Activated CD4-positive, alpha-beta T cell treated with anti-CD3 and anti-CD28 coated beads for 48 hours (primary cell): ENCODE results near the gene STRIP1.

ENCODE experiments used
- DNase-seq: peaks from one replicate; pipeline ENCODE4 v3.0.0-alpha.2; 2020

Gene STRIP1

GRCh38 chr1:110034451-110035235 lies at the start of gene STRIP1:
STRIP1 (plus strand) TSS chr1:110034624; CDS start chr1:110034638, 14 bp downstream.
- DNase-seq, result peak; percentile 94

GRCh38 chr1:109985247-109986053 lies 49.0 kb upstream of the STRIP1 start:
- peak; percentile 15 for DNase-seq

- DNase-seq, result no peak
Measured at GRCh38 chr1:109986054-109986444, 48.4 kb upstream of the STRIP1 start.

GRCh38 chr1:109988349-109988914 lies 46.0 kb upstream of the STRIP1 start:
- no peak for DNase-seq

- DNase-seq, result no peak
Measured at GRCh38 chr1:109989506-109990301, 44.7 kb upstream of the STRIP1 start.

- no peak for DNase-seq
Measured at GRCh38 chr1:109990302-109990653, 44.1 kb upstream of the STRIP1 start.

GRCh38 chr1:109991400-109991925 lies 43.0 kb upstream of the STRIP1 start:
- no peak for DNase-seq

- DNase-seq, result no peak
Measured at GRCh38 chr1:109993885-109994284, 40.5 kb upstream of the STRIP1 start.

- no peak for DNase-seq
Measured at GRCh38 chr1:109994654-109995053, 39.8 kb upstream of the STRIP1 start.

- no peak for DNase-seq
Measured at GRCh38 chr1:109995536-109995935, 38.9 kb upstream of the STRIP1 start.

GRCh38 chr1:109996476-109996875 lies 37.9 kb upstream of the STRIP1 start:
- DNase-seq, result no peak

GRCh38 chr1:109997204-109997866 lies 37.1 kb upstream of the STRIP1 start:
- DNase-seq, result no peak

- DNase-seq, result no peak
Measured at GRCh38 chr1:109997867-109998229, 36.6 kb upstream of the STRIP1 start.

GRCh38 chr1:110002695-110003094 lies 31.7 kb upstream of the STRIP1 start:
- no peak for DNase-seq

GRCh38 chr1:110003747-110004428 lies 30.5 kb upstream of the STRIP1 start:
- DNase-seq, result peak; percentile 64

GRCh38 chr1:110004583-110004982 lies 29.8 kb upstream of the STRIP1 start:
- DNase-seq, result no peak

GRCh38 chr1:110005971-110006370 lies 28.5 kb upstream of the STRIP1 start:
- no peak for DNase-seq

GRCh38 chr1:110006516-110006915 lies 27.9 kb upstream of the STRIP1 start:
- no peak for DNase-seq

GRCh38 chr1:110007046-110007830 lies 27.2 kb upstream of the STRIP1 start:
- DNase-seq, result no peak

- no peak for DNase-seq
Measured at GRCh38 chr1:110008971-110009565, 25.4 kb upstream of the STRIP1 start.
